Endothelial cell of umbilical vein (primary cell): ENCODE results near the gene CORO1A. TPM values are rescaled to one million over a fixed set of nuclear protein-coding genes. Genes with fewer than 3 reads are reported as not detected.
A peak's percentile ranks its signal among the peaks of the same experiment; 100 is the strongest.
"Not testable (repeated sequence)": the region's sequence is repeated elsewhere in the genome, so short reads cannot be mapped to it uniquely, and the experiment has no call there.

Experiments
- BruUV-seq: library from RNA; stranded (reverse); fragments of 400-500 nt; replicated peaks from 2 replicates; lab custom pipeline; 2021; lab: Mats Ljungman, UMichigan
- CTCF ChIA-PET: fragments of 300-600, 350-600 bp; sonication (Branson Sonifier 250); formaldehyde crosslinking; loops from one replicate; lab custom pipeline; 2021; ENCODE audit warnings: antibody characterized with exemption, inconsistent platforms; lab: Charles Lee
- POLR2A ChIA-PET: fragments of 300-600, 350-600 bp; sonication (Branson Sonifier 250); formaldehyde crosslinking; loops from one replicate; lab custom pipeline; 2021; ENCODE audit warnings: antibody characterized with exemption, inconsistent platforms; lab: Charles Lee
- DNase-seq: peaks from one replicate; pipeline ENCODE4 v3.0.0-alpha.2; 2011; ENCODE audit warnings: low read depth, low spot score
- FAIRE-seq: peaks from 2 replicates; lab custom pipeline; 2011; peaks lifted over from hg19 to GRCh38; lab: Jason Lieb, UNC
- H2AFZ ChIP-seq: 2 replicates; pipeline ENCODE4 v1.6.0; 2012; ENCODE audit warnings: low read depth, low read length, control low read depth, inconsistent platforms
- H3K27ac ChIP-seq: 2 replicates; pipeline ENCODE4 v1.5.1; 2011; ENCODE audit warnings: low read depth, mild to moderate bottlenecking, control low read depth, low read length, moderate library complexity; ENCODE audit not compliant: insufficient read depth
- H3K27me3 ChIP-seq, 2 experiments: 2 replicates each; pipeline versions ENCODE4 v1.6.0 to v1.6.1; 2011; ENCODE audit warnings: low read length in 2 of 2, mixed read lengths in 1 of 2; ENCODE audit not compliant: control insufficient read depth in 2 of 2, insufficient read depth in 2 of 2
- H3K36me3 ChIP-seq, 2 experiments: 2 replicates in 1 of 2; 3 replicates in 1 of 2; pipeline ENCODE4 v1.5.1; 2011; ENCODE audit warnings: low read length in 2 of 2, mild to moderate bottlenecking in 1 of 2, moderate library complexity in 1 of 2; ENCODE audit not compliant: control insufficient read depth in 2 of 2, insufficient read depth in 2 of 2; ENCODE audit errors: extremely low read depth in 1 of 2
- H3K4me1 ChIP-seq: 3 replicates; pipeline ENCODE4 v1.5.1; 2011; ENCODE audit warnings: mild to moderate bottlenecking, low read length; ENCODE audit not compliant: control insufficient read depth, insufficient read depth; ENCODE audit errors: extremely low read depth
- H3K4me2 ChIP-seq: 2 replicates; pipeline ENCODE4 v1.6.1; 2011; ENCODE audit warnings: low read length, control low read depth, mixed read lengths; ENCODE audit not compliant: insufficient read depth
- H3K4me3 ChIP-seq, 3 experiments: fragments of 200-600 bp in 1 of 3; sonication (generic), shearing (Covaris generic) in 1 of 3; replicated peaks in 1 of 3; 2 replicates each; pipeline ENCODE4 v1.5.1; 2011 to 2016; ENCODE audit warnings: control low read depth in 3 of 3, low read length in 3 of 3, mild to moderate bottlenecking in 2 of 3, inconsistent platforms in 1 of 3, low read depth in 1 of 3, moderate library complexity in 1 of 3; ENCODE audit not compliant: insufficient read depth in 1 of 3
- H3K79me2 ChIP-seq: 2 replicates; pipeline ENCODE4 v1.6.0; 2012; ENCODE audit warnings: low read length, inconsistent platforms; ENCODE audit not compliant: control insufficient read depth, insufficient read depth
- H3K9ac ChIP-seq: replicated peaks from 2 replicates; pipeline ENCODE3; 2011; ENCODE audit warnings: low read length, control low read depth; ENCODE audit not compliant: insufficient read depth; ENCODE audit errors: extremely low read depth
- H3K9me1 ChIP-seq: replicated peaks from 3 replicates; pipeline ENCODE4 v1.6.0; 2011; ENCODE audit warnings: mild to moderate bottlenecking, low read length; ENCODE audit not compliant: control insufficient read depth, insufficient read depth; ENCODE audit errors: extremely low read depth
- H3K9me3 ChIP-seq: replicated peaks from 2 replicates; pipeline ENCODE4 v1.5.1; 2012; ENCODE audit warnings: low read length, inconsistent platforms; ENCODE audit not compliant: control insufficient read depth, insufficient read depth
- H4K20me1 ChIP-seq: replicated peaks from 2 replicates; pipeline ENCODE3; 2011; ENCODE audit warnings: mild to moderate bottlenecking, low read length; ENCODE audit not compliant: control insufficient read depth, insufficient read depth; ENCODE audit errors: extremely low read depth
- EZH2 ChIP-seq: IDR thresholded peaks from 2 replicates; pipeline ENCODE4 v1.6.1; 2012; ENCODE audit warnings: borderline replicate concordance, low read depth, mild to moderate bottlenecking, moderate library complexity, low read length, inconsistent platforms; ENCODE audit not compliant: severe bottlenecking
- FOS ChIP-seq: IDR thresholded peaks from 2 replicates; pipeline ENCODE4 v1.6.1; 2011; ENCODE audit warnings: mild to moderate bottlenecking, low read length, moderate library complexity, borderline replicate concordance; ENCODE audit not compliant: insufficient read depth
- GATA2 ChIP-seq: IDR thresholded peaks from 2 replicates; pipeline ENCODE4 v1.7.0; 2011; ENCODE audit warnings: low read depth, mild to moderate bottlenecking, moderate library complexity, mixed read lengths, low read length; ENCODE audit not compliant: insufficient read length, insufficient read depth
- JUN ChIP-seq: IDR thresholded peaks from 2 replicates; pipeline ENCODE4 v1.6.1; 2011; ENCODE audit warnings: borderline replicate concordance, low read depth; ENCODE audit not compliant: insufficient read length, insufficient read depth
- MYC ChIP-seq: IDR thresholded peaks from one replicate; pipeline ENCODE4 v1.6.1; 2011; ENCODE audit warnings: mild to moderate bottlenecking, low read depth, low read length
- POLR2A ChIP-seq: IDR thresholded peaks from 2 replicates; pipeline ENCODE4 v1.6.1; 2012; ENCODE audit warnings: low read depth, mild to moderate bottlenecking, control low read depth, low read length
- POLR2AphosphoS5 ChIP-seq: IDR thresholded peaks from 2 replicates; pipeline ENCODE4 v1.6.1; 2012; ENCODE audit warnings: low read depth, mild to moderate bottlenecking, control low read depth, low read length, moderate library complexity; ENCODE audit not compliant: insufficient read depth
- dilution Hi-C: fragments of 300-500 bp; cut with MboI; formaldehyde crosslinking; loops from one replicate; pipeline ENCODE4 v1.15.0; 2019; ENCODE audit warnings: low sequenced_read_pairs; ENCODE audit not compliant: extremely low pct_ligation_motif_present
- intact Hi-C: fragments of 100-400 bp; cut with micrococcal nuclease; formaldehyde crosslinking; loops from one replicate; pipeline ENCODE4 v1.10.0; 2022
- polyA plus RNA-seq, 4 experiments: library from polyadenylated mRNA; depleted of rRNA in 3 of 4; stranded (reverse) in 3 of 4; unstranded in 1 of 4; fragments of >200 nt; gene quantifications; 2 replicates each; pipeline versions ENCODE4 v1.2.1 to v1.2.3, GENCODE V29; 2011 to 2012; ENCODE audit warnings: missing spikeins in 1 of 4
- total RNA-seq: library from RNA; stranded (reverse); gene quantifications from 2 replicates; pipeline ENCODE4 v1.2.3, GENCODE V29; 2021
- TF ChIP-seq, protein P1 (sequence below), 2 donors: IDR thresholded peaks; 1 replicate in 1 of 2; 2 replicates in 1 of 2; pipeline ENCODE4 v1.5.1; 2011; ENCODE audit warnings: low read length in 2 of 2, mild to moderate bottlenecking in 2 of 2, moderate library complexity in 2 of 2, control low read depth in 1 of 2, inconsistent platforms in 1 of 2, low read depth in 1 of 2; ENCODE audit not compliant: insufficient read depth in 1 of 2; ENCODE audit errors: extremely low read depth in 1 of 2
- TF ChIP-seq, protein P2 (sequence below): IDR thresholded peaks from 2 replicates; pipeline ENCODE4 v1.6.1; 2011; ENCODE audit not compliant: insufficient read depth, insufficient read length

CORO1A gene
- total and polyA plus RNA-seq, 2 donors (not counting 3 experiments of a cell fraction or from before 2014, with no cell fraction given): 6.1 to 6.4 TPM

DNA sequence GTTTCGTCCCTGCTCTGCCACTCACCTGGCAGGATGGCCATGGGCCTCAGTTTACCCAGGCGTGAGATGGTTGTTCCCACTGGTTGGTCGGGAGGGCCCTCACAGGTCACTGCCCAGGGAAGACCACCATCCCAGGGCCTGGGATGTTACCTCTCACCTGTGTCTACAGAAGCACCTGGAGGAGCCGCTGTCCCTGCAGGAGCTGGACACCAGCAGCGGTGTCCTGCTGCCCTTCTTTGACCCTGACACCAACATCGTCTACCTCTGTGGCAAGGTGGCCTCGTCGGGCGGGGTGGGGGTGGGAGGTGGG lies 4.1 kb downstream of the CORO1A start:
- H3K36me3 ChIP-seq: no peaks in the 10 kb centered on the region
- H3K79me2 ChIP-seq: no peaks in the 10 kb centered on the region
- no peak overlapping the region for H3K27ac ChIP-seq
- no peak overlapping the region for H3K4me2 ChIP-seq
- CTCF ChIA-PET: interaction anchor here (1.0 kb wide), 1 partner anchor 222 kb away, joined by 3 read pairs; no protein-coding TSS in a partner anchor
- TF ChIP-seq GATA2 (no peak), POLR2AphosphoS5 (no peak), POLR2A (peak; percentile 11), FOS (no peak)
- H3K4me3 ChIP-seq: no peak overlapping the region
- H4K20me1 ChIP-seq: no peaks in the 10 kb centered on the region
- no peaks in the 10 kb centered on the region for H3K9me3 ChIP-seq
- dilution Hi-C loops: no loop called here
- no peak for FAIRE-seq
- intact Hi-C loops: no loop called here
- H3K9ac ChIP-seq: no peak overlapping the region
- H3K27me3 ChIP-seq: no peaks in the 10 kb centered on the region
- POLR2A ChIA-PET: no interaction called here
- peaks cover 5% of the 10 kb centered on the region for H3K4me1 ChIP-seq
- H3K9me1 ChIP-seq: no peaks in the 10 kb centered on the region
- H2AFZ ChIP-seq: no peak overlapping the region
- BruUV-seq: no TSS peak
- DNase-seq: no peak

DNA sequence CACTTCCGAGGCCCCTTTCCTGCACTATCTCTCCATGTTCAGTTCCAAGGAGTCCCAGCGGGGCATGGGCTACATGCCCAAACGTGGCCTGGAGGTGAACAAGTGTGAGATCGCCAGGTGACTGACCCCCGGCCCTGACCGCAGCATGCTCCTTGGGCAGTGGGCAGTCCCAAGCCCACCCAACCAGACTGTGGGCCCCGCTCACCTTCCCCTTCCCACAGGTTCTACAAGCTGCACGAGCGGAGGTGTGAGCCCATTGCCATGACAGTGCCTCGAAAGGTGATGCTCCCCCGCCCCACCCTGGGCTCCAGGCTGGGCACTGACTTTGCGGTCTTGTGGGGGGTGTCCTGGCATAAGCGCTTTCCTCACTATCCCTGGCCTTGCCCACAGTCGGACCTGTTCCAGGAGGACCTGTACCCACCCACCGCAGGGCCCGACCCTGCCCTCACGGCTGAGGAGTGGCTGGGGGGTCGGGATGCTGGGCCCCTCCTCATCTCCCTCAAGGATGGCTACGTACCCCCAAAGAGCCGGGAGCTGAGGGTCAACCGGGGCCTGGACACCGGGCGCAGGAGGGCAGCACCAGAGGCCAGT lies 4.7 kb downstream of the CORO1A start:
- dilution Hi-C loops (no loop called here), intact Hi-C loops (no loop called here)
- no peaks in the 10 kb centered on the region for H3K36me3 ChIP-seq
- DNase-seq (no peak), FAIRE-seq (no peak)
- TF ChIP-seq JUN (no peak), MYC (no peak), POLR2A (no peak), POLR2AphosphoS5 (no peak), EZH2 (no peak), FOS (no peak), GATA2 (no peak)
- TF ChIP-seq, protein P1, sequence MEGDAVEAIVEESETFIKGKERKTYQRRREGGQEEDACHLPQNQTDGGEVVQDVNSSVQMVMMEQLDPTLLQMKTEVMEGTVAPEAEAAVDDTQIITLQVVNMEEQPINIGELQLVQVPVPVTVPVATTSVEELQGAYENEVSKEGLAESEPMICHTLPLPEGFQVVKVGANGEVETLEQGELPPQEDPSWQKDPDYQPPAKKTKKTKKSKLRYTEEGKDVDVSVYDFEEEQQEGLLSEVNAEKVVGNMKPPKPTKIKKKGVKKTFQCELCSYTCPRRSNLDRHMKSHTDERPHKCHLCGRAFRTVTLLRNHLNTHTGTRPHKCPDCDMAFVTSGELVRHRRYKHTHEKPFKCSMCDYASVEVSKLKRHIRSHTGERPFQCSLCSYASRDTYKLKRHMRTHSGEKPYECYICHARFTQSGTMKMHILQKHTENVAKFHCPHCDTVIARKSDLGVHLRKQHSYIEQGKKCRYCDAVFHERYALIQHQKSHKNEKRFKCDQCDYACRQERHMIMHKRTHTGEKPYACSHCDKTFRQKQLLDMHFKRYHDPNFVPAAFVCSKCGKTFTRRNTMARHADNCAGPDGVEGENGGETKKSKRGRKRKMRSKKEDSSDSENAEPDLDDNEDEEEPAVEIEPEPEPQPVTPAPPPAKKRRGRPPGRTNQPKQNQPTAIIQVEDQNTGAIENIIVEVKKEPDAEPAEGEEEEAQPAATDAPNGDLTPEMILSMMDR (IDR thresholded peaks at IDR 0.05; ENCODE audit: extremely low read depth in 1 of 2, insufficient read depth in 1 of 2, low read depth in 1 of 2, low read length in 2 of 2): no peak
- TF ChIP-seq, protein P2, sequence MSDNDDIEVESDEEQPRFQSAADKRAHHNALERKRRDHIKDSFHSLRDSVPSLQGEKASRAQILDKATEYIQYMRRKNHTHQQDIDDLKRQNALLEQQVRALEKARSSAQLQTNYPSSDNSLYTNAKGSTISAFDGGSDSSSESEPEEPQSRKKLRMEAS: no peak
- no peaks in the 10 kb centered on the region for H3K9me3 ChIP-seq
- no peaks in the 10 kb centered on the region for H4K20me1 ChIP-seq
- no peaks in the 10 kb centered on the region for H3K79me2 ChIP-seq
- ChIA-PET POLR2A (no interaction called here), CTCF (interaction anchor here (1.0 kb wide), 1 partner anchor 221 kb away, joined by 3 read pairs; no protein-coding TSS in a partner anchor)
- no peak overlapping the region for H2AFZ ChIP-seq
- peaks cover 3% of the 10 kb centered on the region for H3K4me1 ChIP-seq
- no TSS peak for BruUV-seq
- H3K4me3 ChIP-seq: no peak overlapping the region
- no peak overlapping the region for H3K27ac ChIP-seq
- no peak overlapping the region for H3K4me2 ChIP-seq
- no peaks in the 10 kb centered on the region for H3K9me1 ChIP-seq
- H3K27me3 ChIP-seq: no peaks in the 10 kb centered on the region
- H3K9ac ChIP-seq: no peak overlapping the region

DNA sequence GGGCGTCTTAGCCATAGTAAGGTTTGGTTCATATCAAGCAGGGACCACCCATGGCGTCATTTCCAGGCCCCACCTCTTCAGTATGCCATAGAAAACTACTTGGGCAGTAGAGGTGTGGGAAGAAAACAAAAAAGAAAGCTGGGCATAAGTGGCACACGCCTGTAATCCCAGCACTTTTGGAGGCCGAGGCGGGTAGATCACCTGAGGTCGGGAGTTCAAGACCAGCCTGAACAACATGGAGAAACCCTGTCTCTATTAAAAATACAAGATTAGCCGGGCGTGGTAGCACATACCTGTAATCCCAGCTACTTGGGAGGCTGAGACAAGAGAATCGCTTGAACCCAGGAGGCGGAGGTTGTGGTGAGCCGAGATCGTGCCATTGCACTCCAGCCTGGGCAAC lies 7.8 kb downstream of the CORO1A start:
- CTCF ChIA-PET, H3K9me1 ChIP-seq, H3K4me2 ChIP-seq, dilution Hi-C loops, H3K9me3 ChIP-seq, H3K27ac ChIP-seq, H3K9ac ChIP-seq, H3K79me2 ChIP-seq, DNase-seq, H3K4me3 ChIP-seq, H3K36me3 ChIP-seq, FAIRE-seq, intact Hi-C loops, BruUV-seq, H3K27me3 ChIP-seq, H2AFZ ChIP-seq, H4K20me1 ChIP-seq, H3K4me1 ChIP-seq, POLR2A ChIA-PET: not testable (repeated sequence)
